Hepatocyte (in vitro differentiated cells): ENCODE results near the gene PRPF4.

ENCODE experiments used
- EZH2phosphoT487 ChIP-seq: fragments of 200-600 bp; sonication (generic); IDR thresholded peaks from one replicate; pipeline ENCODE4 v1.6.1; 2018; ENCODE audit warnings: antibody characterized with exemption, mild to moderate bottlenecking, low read depth, moderate library complexity; ENCODE audit not compliant: unreplicated experiment, severe bottlenecking
- TF ChIP-seq, protein P1 (sequence below): fragments of 200-600 bp; sonication (generic); IDR thresholded peaks from 2 replicates; pipeline ENCODE4 v1.5.1; 2016; ENCODE audit warnings: antibody characterized with exemption, mild to moderate bottlenecking; ENCODE audit not compliant: poor library complexity

- no peak for TF ChIP-seq EZH2phosphoT487
- TF ChIP-seq, protein P1, sequence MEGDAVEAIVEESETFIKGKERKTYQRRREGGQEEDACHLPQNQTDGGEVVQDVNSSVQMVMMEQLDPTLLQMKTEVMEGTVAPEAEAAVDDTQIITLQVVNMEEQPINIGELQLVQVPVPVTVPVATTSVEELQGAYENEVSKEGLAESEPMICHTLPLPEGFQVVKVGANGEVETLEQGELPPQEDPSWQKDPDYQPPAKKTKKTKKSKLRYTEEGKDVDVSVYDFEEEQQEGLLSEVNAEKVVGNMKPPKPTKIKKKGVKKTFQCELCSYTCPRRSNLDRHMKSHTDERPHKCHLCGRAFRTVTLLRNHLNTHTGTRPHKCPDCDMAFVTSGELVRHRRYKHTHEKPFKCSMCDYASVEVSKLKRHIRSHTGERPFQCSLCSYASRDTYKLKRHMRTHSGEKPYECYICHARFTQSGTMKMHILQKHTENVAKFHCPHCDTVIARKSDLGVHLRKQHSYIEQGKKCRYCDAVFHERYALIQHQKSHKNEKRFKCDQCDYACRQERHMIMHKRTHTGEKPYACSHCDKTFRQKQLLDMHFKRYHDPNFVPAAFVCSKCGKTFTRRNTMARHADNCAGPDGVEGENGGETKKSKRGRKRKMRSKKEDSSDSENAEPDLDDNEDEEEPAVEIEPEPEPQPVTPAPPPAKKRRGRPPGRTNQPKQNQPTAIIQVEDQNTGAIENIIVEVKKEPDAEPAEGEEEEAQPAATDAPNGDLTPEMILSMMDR, result no peak
These were observed 5.9 kb downstream of the PRPF4 start for GRCh38 chr9:113281356-113281755.
